GM12873 (cell line): ENCODE data around the gene CDKL2.

Experiments used
- CTCF ChIP-seq: IDR thresholded peaks from 2 replicates; pipeline ENCODE4 v1.5.1; 2012; ENCODE audit warnings: low read depth, mild to moderate bottlenecking, moderate library complexity, low read length, control low read depth; ENCODE audit not compliant: insufficient read depth; ENCODE audit errors: missing control alignments

The CDKL2 gene

GRCh38 chr4:75584067-75584466 is 46.3 kb downstream of the CDKL2 start:
- no peak for TF ChIP-seq CTCF

GRCh38 chr4:75567725-75568124 is 62.6 kb downstream of the CDKL2 start:
- no peak for TF ChIP-seq CTCF

- no peak for TF ChIP-seq CTCF
Measured at GRCh38 chr4:75566911-75567310, 63.4 kb downstream of the CDKL2 start.

GRCh38 chr4:75565481-75565880 is 64.8 kb downstream of the CDKL2 start:
- TF ChIP-seq CTCF = no peak

- TF ChIP-seq CTCF = no peak
Measured at GRCh38 chr4:75564023-75564422, 66.3 kb downstream of the CDKL2 start.

GRCh38 chr4:75561789-75562188 is 68.5 kb downstream of the CDKL2 start:
- TF ChIP-seq CTCF = no peak

- TF ChIP-seq CTCF = no peak
Measured at GRCh38 chr4:75557696-75558095, 72.6 kb downstream of the CDKL2 start.
